Memory B cell (primary cell): ENCODE measurements around the gene LGALS1.
"Not testable (repeated sequence)": the region's sequence is repeated elsewhere in the genome, so short reads cannot be mapped to it uniquely, and the experiment has no call there.

Source experiments
- ATAC-seq: fragments of 150-1000 bp; cut with Tn5 transposase; 2 replicates; pipeline ENCODE4 v1.10.0; 2021; ENCODE audit warnings: low read depth, mild to moderate bottlenecking, moderate library complexity
- DNase-seq, 2 donors: peaks; one replicate each; pipeline ENCODE4 v3.0.0; 2022; ENCODE audit warnings: low spot score in 2 of 2
- H3K27ac Mint-ChIP-seq: one replicate; pipeline ENCODE4 v1.8.0; 2022; ENCODE audit warnings: mild to moderate bottlenecking, moderate library complexity, mixed read lengths
- H3K27me3 Mint-ChIP-seq: one replicate; pipeline ENCODE4 v1.8.0; 2022; ENCODE audit warnings: mixed read lengths
- H3K36me3 Mint-ChIP-seq: one replicate; pipeline ENCODE4 v1.8.0; 2022; ENCODE audit warnings: mild to moderate bottlenecking, mixed read lengths
- H3K4me1 Mint-ChIP-seq: one replicate; pipeline ENCODE4 v1.8.0; 2022; ENCODE audit warnings: mixed read lengths
- H3K4me3 Mint-ChIP-seq: one replicate; pipeline ENCODE4 v1.8.0; 2022; ENCODE audit warnings: mild to moderate bottlenecking, moderate library complexity, mixed read lengths
- H3K9me3 Mint-ChIP-seq: one replicate; pipeline ENCODE4 v1.8.0; 2022; ENCODE audit warnings: mixed read lengths

Gene LGALS1

GRCh38 chr22:37647928-37648327 lies 27.5 kb upstream of the LGALS1 start:
- Mint-ChIP-seq H3K9me3 (no peaks in the 10 kb centered on the region), H3K4me1 (peaks cover 10% of the 10 kb centered on the region), H3K4me3 (no peak overlapping the region), H3K27ac (no peak overlapping the region), H3K27me3 (no peaks in the 10 kb centered on the region), H3K36me3 (peaks cover 28% of the 10 kb centered on the region)
- DNase-seq (no peak), ATAC-seq (no peak)

GRCh38 chr22:37650463-37651136 lies 24.8 kb upstream of the LGALS1 start:
- no peak for ATAC-seq
- H3K36me3 Mint-ChIP-seq, result peaks cover 23% of the 10 kb centered on the region
- no peaks in the 10 kb centered on the region for H3K27me3 Mint-ChIP-seq
- H3K9me3 Mint-ChIP-seq, result no peaks in the 10 kb centered on the region
- no peaks in the 10 kb centered on the region for H3K4me1 Mint-ChIP-seq
- no peak overlapping the region for H3K27ac Mint-ChIP-seq
- DNase-seq, result no peak
- no peak overlapping the region for H3K4me3 Mint-ChIP-seq

GRCh38 chr22:37654563-37655251 lies 20.7 kb upstream of the LGALS1 start:
- Mint-ChIP-seq H3K4me3 (no peak overlapping the region), H3K27me3 (no peaks in the 10 kb centered on the region), H3K36me3 (peaks cover 16% of the 10 kb centered on the region), H3K27ac (no peak overlapping the region), H3K9me3 (no peaks in the 10 kb centered on the region), H3K4me1 (peaks cover 14% of the 10 kb centered on the region)
- DNase-seq, result no peak
- no peak for ATAC-seq

DNA sequence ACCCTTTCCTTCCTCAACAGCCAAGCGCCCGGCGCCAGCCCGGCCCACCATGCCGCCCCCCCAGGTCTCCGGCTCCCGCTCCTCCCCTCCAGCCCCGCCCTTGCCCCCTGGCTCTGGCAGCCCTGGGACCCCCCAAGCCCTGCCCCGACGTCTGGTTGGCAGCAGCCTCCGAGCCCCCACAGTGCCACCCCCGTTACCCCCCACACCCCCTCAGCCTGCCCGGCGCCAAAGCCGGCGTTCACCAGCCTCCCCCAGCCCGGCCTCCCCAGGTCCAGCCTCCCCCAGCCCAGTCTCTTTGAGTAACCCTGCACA lies 20.2 kb upstream of the LGALS1 start:
- H3K27me3 Mint-ChIP-seq, result no peaks in the 10 kb centered on the region
- H3K27ac Mint-ChIP-seq, result no peak overlapping the region
- peaks cover 19% of the 10 kb centered on the region for H3K4me1 Mint-ChIP-seq
- H3K36me3 Mint-ChIP-seq, result peaks cover 16% of the 10 kb centered on the region
- no peaks in the 10 kb centered on the region for H3K9me3 Mint-ChIP-seq
- H3K4me3 Mint-ChIP-seq, result no peak overlapping the region
- ATAC-seq, result no peak
- no peak for DNase-seq

DNA sequence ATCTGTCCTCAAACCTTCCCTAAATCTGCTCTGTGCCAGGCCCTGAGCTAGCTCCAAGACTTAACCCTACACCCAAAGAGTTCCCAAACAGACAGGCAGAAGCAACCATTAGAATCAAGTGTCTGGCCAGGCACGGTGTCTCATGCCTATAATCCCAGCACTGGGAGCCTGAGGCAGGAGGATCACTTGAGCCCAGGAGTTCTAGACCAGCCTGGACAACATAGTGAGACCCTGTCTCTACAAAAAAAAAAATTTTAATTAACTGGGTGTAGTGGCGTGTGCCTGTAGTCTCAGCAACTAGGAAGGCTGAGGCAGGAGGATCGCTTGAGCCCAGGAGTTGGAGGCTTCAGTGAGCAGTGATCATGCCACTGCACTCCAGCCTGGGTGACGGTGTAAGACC lies 18.9 kb upstream of the LGALS1 start:
- H3K9me3 Mint-ChIP-seq, ATAC-seq, DNase-seq, H3K27ac Mint-ChIP-seq, H3K27me3 Mint-ChIP-seq, H3K4me3 Mint-ChIP-seq: not testable (repeated sequence)
- Mint-ChIP-seq H3K4me1 (peaks cover 33% of the 10 kb centered on the region), H3K36me3 (peaks cover 15% of the 10 kb centered on the region)

DNA sequence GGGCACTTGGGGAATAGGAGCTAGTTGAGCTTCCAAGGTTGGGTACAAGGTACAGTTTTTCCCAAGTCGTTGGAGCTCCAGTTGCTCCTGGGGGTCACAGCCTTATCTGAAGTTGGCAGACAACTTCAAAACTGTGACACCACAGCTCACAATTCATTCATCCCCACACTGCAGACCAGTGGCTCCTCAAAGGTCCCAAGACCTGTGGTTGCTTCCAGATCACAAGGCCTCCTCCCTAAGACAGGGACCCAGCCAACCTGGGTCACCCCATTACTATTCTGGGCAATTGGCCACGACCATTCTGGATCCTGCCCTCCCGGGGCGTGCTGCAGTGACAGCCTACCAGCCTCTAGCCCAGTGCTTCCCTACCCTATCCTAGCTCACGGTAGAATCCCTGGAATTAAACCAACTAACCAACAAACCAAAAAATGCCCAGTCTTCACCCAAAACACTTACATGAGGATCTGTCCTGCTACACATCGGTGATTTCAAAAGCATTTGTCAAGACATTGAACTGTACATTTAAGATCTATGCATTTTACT lies 17.8 kb upstream of the LGALS1 start:
- DNase-seq (no peak), ATAC-seq (no peak)
- Mint-ChIP-seq H3K4me1 (peaks cover 40% of the 10 kb centered on the region), H3K36me3 (peaks cover 9% of the 10 kb centered on the region), H3K27ac (peak overlapping the region; percentile 93), H3K4me3 (peak overlapping the region; percentile 92), H3K27me3 (no peaks in the 10 kb centered on the region), H3K9me3 (no peaks in the 10 kb centered on the region)

DNA sequence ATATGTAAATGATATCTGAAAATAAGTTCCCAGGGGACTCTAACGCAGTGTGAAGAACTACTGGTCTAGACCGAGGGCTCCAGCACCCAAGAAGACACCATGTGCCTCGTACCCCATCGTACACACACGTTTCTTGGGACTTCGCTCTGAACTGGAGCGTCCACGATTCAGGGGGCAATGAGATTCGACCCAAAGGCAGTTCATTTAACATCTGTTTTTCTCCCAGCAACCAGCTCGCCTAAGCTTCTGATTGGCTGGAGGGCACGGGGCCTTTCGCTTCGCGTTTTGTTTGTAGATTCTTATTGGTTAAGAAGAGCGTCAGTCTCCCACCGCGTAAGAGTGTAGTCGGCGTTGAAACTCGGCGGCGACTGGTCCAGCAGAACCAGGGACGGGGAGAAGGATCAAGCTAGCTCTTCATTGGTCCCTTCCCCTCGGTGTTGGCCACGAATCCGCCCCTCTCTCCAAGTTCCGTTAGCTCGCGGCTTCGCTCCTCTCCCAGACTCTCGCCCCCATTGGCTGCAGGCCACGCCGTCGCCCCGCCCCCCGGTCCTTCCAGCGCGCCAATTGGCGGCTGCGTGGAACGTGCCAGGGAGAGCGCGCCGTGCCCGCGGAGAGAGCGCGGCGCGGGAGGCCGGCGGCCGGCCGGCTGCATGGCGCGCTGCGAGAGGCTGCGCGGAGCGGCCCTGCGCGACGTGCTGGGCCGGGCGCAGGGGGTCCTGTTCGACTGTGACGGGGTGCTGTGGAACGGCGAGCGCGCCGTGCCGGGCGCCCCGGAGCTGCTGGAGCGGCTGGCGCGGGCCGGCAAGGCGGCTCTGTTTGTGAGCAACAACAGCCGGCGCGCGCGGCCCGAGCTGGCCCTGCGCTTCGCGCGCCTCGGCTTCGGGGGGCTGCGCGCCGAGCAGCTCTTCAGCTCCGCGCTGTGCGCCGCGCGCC lies 17.0 kb upstream of the LGALS1 start, which contains the start of gene PDXP:
Gene PDXP (plus strand): TSS at position 591 of the 933 bp plus-strand sequence. CDS start 60 bp downstream, at position 651.
- peak within 1 kb of the TSS; percentile 94 for H3K27ac Mint-ChIP-seq
- H3K4me1 Mint-ChIP-seq, result peaks cover 40% of the 10 kb centered on the region
- no peaks in the 10 kb centered on the region for H3K27me3 Mint-ChIP-seq
- peak within 1 kb of the TSS; percentile 92 for H3K4me3 Mint-ChIP-seq
- ATAC-seq (peak; percentile 83), DNase-seq (peak; percentile 92 to 96)
- peaks cover 4% of the 10 kb centered on the region for H3K36me3 Mint-ChIP-seq
- no peaks in the 10 kb centered on the region for H3K9me3 Mint-ChIP-seq

DNA sequence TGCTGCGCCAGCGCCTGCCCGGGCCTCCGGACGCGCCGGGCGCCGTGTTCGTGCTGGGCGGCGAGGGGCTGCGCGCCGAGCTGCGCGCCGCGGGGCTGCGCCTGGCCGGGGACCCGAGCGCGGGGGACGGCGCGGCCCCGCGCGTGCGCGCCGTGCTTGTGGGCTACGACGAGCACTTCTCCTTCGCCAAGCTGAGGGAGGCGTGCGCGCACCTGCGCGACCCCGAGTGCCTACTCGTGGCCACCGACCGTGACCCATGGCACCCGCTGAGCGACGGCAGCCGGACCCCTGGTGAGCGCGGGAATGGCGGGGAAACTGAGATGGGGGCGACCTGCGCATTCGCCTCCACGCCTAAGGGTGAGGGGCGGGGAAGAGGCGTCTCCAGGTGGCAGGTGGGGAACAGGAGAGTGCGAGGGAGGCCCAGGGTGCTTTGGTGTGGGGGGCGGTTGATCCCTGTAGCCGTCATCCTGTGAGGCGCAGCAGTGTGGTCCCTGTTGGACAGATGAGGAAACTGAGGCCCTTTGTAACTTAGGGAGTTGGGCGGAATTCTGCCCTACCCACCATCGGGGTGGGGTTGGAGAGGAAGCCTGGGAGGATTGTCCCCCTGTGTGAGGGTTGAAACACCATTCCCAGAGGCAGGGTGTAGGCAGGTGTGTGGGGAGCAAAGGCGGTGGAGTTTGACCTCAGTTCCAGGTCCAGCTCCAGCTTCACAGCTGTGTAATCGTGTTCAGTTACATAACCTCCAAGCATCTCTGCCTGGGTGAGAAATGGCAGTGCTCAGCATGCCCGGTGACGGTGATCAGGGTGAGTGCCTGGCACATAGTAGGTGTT lies 16.2 kb upstream of the LGALS1 start:
- Mint-ChIP-seq H3K27ac (peak overlapping the region; percentile 94), H3K4me3 (peak overlapping the region; percentile 86), H3K36me3 (peaks cover 2% of the 10 kb centered on the region), H3K4me1 (peaks cover 40% of the 10 kb centered on the region), H3K9me3 (no peaks in the 10 kb centered on the region), H3K27me3 (no peaks in the 10 kb centered on the region)
- peak; percentile 7 for ATAC-seq
- DNase-seq, result peak; percentile 42 to 63

- Mint-ChIP-seq H3K36me3 (peaks cover 2% of the 10 kb centered on the region), H3K4me3 (peak overlapping the region; percentile 86), H3K9me3 (no peaks in the 10 kb centered on the region), H3K4me1 (peaks cover 40% of the 10 kb centered on the region), H3K27ac (peak overlapping the region; percentile 94), H3K27me3 (no peaks in the 10 kb centered on the region)
- no peak for DNase-seq
- no peak for ATAC-seq
These were observed 15.3 kb upstream of the LGALS1 start for GRCh38 chr22:37659897-37660708.

DNA sequence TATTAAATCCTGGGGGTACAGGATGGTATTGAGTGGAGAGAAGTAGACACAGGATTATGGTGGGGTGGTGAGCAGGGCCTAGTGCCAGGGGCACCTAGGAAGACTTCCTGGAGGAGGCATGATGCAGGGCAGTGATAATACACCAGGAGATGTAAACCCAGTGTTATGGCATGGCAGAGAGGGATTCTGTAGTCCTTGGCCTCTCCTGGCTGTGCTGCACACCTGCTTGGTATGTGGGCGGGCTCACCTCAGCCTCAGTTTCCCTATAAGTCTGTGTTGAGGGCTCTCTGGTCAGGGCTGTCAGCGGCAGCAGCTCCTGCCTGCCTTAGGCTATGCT lies 14.8 kb upstream of the LGALS1 start:
- Mint-ChIP-seq H3K9me3 (no peaks in the 10 kb centered on the region), H3K36me3 (peaks cover 2% of the 10 kb centered on the region), H3K4me3 (peak overlapping the region; percentile 86), H3K27me3 (no peaks in the 10 kb centered on the region), H3K27ac (peak overlapping the region; percentile 94), H3K4me1 (peaks cover 40% of the 10 kb centered on the region)
- DNase-seq, result no peak
- no peak for ATAC-seq

- peak; percentile 16 for ATAC-seq
- Mint-ChIP-seq H3K9me3 (no peaks in the 10 kb centered on the region), H3K4me3 (peak overlapping the region; percentile 86), H3K4me1 (peaks cover 40% of the 10 kb centered on the region), H3K27ac (peak overlapping the region; percentile 94), H3K36me3 (peaks cover 4% of the 10 kb centered on the region), H3K27me3 (no peaks in the 10 kb centered on the region)
- DNase-seq, result no peak
These were observed 14.1 kb upstream of the LGALS1 start for GRCh38 chr22:37661160-37661924.

- Mint-ChIP-seq H3K9me3 (no peaks in the 10 kb centered on the region), H3K36me3 (peaks cover 8% of the 10 kb centered on the region), H3K27ac (peak overlapping the region; percentile 94), H3K27me3 (no peaks in the 10 kb centered on the region), H3K4me3 (peak overlapping the region; percentile 36), H3K4me1 (peaks cover 40% of the 10 kb centered on the region)
- DNase-seq (no peak), ATAC-seq (no peak)
These were observed 13.4 kb upstream of the LGALS1 start for GRCh38 chr22:37662039-37662438.
